GM08714 (cell line): ENCODE data around the gene NUTM1.
A peak's percentile ranks its signal among the peaks of the same experiment; 100 is the strongest.

ENCODE experiments used
- H3K4me3 ChIP-seq: fragments of 200-500 bp; sonication (Bioruptor generic); 2 replicates; pipeline ENCODE4 v1.5.1; 2014; ENCODE audit warnings: mild to moderate bottlenecking, low read length, inconsistent platforms
- ZNF274 ChIP-seq: IDR thresholded peaks from 2 replicates; pipeline ENCODE4 v1.6.1; 2012; ENCODE audit warnings: mild to moderate bottlenecking, low read depth, low read length

The NUTM1 gene

GRCh38 chr15:34329006-34329405 lies 14.1 kb upstream of the NUTM1 start:
- H3K4me3 ChIP-seq = peak overlapping the region; percentile 43; the same call in 1 of the 2 replicates
- no peak for TF ChIP-seq ZNF274

DNA sequence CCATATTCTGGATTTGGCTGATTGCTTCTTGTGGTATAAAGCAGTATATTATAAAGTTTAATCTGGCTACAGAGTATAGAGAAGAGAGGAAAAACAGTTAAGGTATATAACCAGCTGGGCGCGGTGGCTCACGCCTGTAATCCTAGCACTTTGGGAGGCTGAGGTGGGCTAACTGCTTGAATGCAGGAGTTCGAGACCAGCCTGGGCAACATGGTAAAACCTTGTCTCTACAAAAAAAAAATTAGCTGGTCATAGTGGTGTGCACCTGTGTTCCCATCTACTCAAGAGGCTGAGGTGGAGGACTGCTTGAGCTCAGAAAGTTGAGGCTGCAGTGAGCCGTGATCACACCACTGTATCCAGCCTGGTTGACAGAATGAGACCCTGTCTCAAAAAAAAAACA lies 12.8 kb upstream of the NUTM1 start:
- no peak overlapping the region for H3K4me3 ChIP-seq
- no peak for TF ChIP-seq ZNF274

GRCh38 chr15:34331809-34332208 lies 11.3 kb upstream of the NUTM1 start:
- TF ChIP-seq ZNF274 = no peak
- no peak overlapping the region for H3K4me3 ChIP-seq

GRCh38 chr15:34332553-34333120 lies 10.5 kb upstream of the NUTM1 start:
- TF ChIP-seq ZNF274 = no peak
- H3K4me3 ChIP-seq = no peak overlapping the region

DNA sequence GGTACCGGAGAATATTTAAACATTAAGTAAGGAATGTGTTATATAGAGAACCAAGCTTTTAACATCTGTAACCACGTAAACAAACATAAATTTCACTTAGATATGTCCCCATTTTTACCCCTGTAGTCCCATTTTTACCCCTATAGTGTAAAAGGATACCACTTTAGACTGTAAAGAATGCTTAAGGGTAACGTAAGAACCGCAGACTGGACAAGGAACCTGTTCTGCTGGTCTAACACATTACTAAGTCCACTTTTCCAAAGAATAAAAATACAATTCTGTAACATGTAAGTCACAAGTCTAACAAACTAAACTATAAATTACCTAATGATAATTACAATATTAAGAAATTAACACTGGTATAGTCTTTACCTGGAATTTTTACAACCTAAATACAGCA lies 8.4 kb upstream of the NUTM1 start:
- H3K4me3 ChIP-seq = peak overlapping the region; percentile 26; the same call in 1 of the 2 replicates
- TF ChIP-seq ZNF274 = no peak

- peak overlapping the region; percentile 82 for H3K4me3 ChIP-seq
- TF ChIP-seq ZNF274 = no peak
These were observed 7.7 kb upstream of the NUTM1 start for GRCh38 chr15:34335176-34336032.

- TF ChIP-seq ZNF274 = no peak
- H3K4me3 ChIP-seq = peak overlapping the region; percentile 59
These were observed 6.7 kb upstream of the NUTM1 start for GRCh38 chr15:34336231-34336990.

DNA sequence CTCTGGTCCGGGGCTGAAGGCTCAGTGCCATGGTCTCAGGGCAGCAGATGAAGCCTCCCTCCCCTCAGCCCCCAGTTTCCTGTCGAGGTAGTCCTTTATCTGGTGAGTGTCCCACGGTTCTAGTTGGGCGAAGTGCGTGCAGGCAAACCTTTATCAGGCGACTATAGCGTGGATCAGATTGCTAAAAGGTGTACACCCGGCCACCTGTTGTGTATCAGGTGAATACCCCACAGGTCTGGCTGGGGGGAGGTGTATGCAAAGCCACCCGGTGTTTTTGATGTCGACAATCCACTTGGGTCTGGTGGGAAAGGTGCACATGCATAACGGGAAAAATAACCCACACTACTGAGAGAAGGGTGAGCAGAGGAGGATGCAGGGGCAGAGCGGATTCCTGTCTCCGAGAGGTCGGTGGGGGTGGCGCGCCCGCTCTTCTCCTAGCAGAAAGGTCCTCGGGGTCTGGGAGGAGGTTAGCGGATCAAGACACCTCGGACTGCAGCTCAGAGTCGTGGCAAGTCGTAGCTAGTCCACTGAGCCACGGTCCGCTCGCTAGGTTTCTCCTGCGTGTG lies 6.0 kb upstream of the NUTM1 start:
- no peak for TF ChIP-seq ZNF274
- H3K4me3 ChIP-seq = peak overlapping the region; percentile 59

DNA sequence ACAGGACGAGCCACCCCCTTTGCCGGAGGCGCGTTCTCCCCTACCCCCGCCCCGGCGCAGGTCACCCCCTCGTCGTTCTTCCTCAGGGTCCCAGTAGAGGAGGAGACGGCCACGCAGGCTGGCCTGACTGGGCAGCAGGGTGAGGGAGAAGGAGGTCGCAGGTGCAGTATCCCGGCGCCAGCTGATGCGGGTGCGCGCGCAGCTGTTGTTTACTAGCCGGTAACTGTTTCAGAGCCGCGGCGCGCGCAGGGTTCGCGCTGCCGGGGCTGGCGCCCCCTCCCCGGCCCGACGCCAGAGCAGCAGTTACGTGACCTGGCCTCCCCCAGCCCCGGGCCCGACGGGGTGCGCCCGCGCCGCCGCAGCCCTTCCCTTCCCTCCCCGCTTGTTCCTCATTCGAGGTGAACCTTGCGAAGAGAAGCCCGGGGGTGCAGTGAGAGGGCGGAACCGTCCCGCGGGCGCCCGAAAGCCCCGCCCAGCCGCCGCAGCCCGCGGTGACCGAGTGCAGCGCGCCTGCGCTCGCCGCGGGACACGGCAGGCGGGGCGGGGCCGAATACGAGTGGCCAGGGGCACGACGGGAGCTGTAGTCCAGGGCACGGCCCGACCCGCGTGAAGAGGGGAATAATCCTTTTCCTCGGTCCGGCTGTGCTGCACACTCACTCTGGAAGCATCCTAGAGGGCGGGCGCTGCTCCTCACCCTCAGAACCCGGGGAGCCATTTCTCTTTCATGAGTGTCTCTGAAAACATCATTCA lies 5.4 kb upstream of the NUTM1 start, which contains the start of gene SLC12A6:
Gene SLC12A6 (minus strand): TSS at position 225 of the 750 bp plus-strand sequence. CDS start 1,101 bp downstream, outside the sequence.
- no peak for TF ChIP-seq ZNF274
- peak within 1 kb of the TSS; percentile 59 for H3K4me3 ChIP-seq

DNA sequence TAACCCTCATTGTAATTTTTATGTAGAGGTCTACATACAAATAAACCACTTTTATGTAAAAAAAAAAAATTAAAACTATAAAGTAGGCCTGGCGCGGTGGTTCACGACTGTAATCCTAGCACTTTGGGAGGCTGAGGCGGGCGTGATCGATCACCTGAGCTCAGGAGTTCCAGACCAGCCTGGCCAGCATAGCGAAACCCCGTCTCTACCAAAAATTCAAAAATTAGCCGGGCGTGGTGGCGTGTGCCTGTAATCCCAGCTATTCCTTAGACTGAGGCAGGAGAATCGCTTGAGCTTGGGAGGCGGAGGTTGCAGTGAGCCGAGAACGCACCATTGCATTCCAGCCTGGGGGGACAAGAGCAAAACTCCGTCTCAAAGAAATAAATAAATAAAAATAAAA lies 4.8 kb upstream of the NUTM1 start:
- peak overlapping the region; percentile 27; the same call in 1 of the 2 replicates for H3K4me3 ChIP-seq

GRCh38 chr15:34339946-34340345 lies 3.2 kb upstream of the NUTM1 start:
- H3K4me3 ChIP-seq = no peak overlapping the region
- TF ChIP-seq ZNF274 = no peak

More for the DNA sequence above, 4.8 kb upstream of the NUTM1 start:
- no peak for TF ChIP-seq ZNF274

GRCh38 chr15:34341381-34342212 lies 1.5 kb upstream of the NUTM1 start:
- TF ChIP-seq ZNF274 = no peak
- peak overlapping the region; percentile 85 for H3K4me3 ChIP-seq

DNA sequence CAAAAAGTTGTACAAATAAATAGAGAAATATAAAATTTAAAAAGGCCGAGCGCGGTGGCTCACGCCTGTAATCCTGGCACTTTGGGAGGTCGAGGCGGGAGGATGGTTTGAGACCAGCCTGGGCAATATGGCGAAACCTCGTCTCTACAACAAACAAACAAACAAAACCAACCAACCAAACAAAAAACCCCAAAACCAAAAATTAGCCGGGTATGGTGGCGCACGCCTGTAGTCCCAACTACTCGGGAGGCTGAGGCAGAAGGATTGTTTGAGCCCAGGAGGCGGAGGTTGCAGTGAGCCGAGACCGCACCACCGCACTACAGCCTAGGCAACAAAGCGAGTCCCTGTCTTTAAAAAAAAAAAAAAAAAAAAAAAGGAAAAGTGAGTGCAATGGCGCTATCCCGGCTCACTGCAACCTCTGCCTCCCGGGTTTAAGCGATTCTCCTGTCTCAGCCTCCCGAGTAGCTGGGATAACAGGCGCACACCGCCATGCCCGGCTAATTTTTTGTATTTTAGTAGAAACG lies 840 bp upstream of the NUTM1 start:
- peak overlapping the region; percentile 85 for H3K4me3 ChIP-seq
